ENCODE results near the gene UROC1.

The UROC1 gene

GRCh38 chr3:126446301-126446700 is 71.3 kb downstream of the UROC1 start:
- FAIRE-seq = no peak
- no peak for DNase-seq (ENCODE audit: insufficient read length, low spot score)

GRCh38 chr3:126445506-126445905 is 72.1 kb downstream of the UROC1 start:
- FAIRE-seq (no peak), DNase-seq (ENCODE audit: insufficient read length, low spot score) (no peak)

GRCh38 chr3:126442856-126443242 is 74.7 kb downstream of the UROC1 start:
- DNase-seq (ENCODE audit: insufficient read length, low spot score) = no peak
- no peak for FAIRE-seq

- no peak for DNase-seq (ENCODE audit: insufficient read length, low spot score)
- FAIRE-seq = no peak
Measured at GRCh38 chr3:126442094-126442855, 75.3 kb downstream of the UROC1 start.

- FAIRE-seq = no peak
Measured at GRCh38 chr3:126441256-126441880, 76.2 kb downstream of the UROC1 start.

GRCh38 chr3:126440709-126440995 is 76.9 kb downstream of the UROC1 start:
- FAIRE-seq (no peak), DNase-seq (ENCODE audit: insufficient read length, low spot score) (no peak)

More at GRCh38 chr3:126441256-126441880, 76.2 kb downstream of the UROC1 start:
- DNase-seq (ENCODE audit: insufficient read length, low spot score) = no peak

GRCh38 chr3:126439968-126440708 is 77.4 kb downstream of the UROC1 start:
- DNase-seq (ENCODE audit: insufficient read length, low spot score) = no peak
- FAIRE-seq = no peak

GRCh38 chr3:126439346-126439967 is 78.1 kb downstream of the UROC1 start:
- FAIRE-seq = no peak
- DNase-seq (ENCODE audit: insufficient read length, low spot score) = no peak

- FAIRE-seq = no peak
- no peak for DNase-seq (ENCODE audit: insufficient read length, low spot score)
Measured at GRCh38 chr3:126438746-126439145, 78.8 kb downstream of the UROC1 start.

- FAIRE-seq (no peak), DNase-seq (ENCODE audit: insufficient read length, low spot score) (no peak)
Measured at GRCh38 chr3:126438186-126438585, 79.4 kb downstream of the UROC1 start.

- no peak for FAIRE-seq
- no peak for DNase-seq (ENCODE audit: insufficient read length, low spot score)
Measured at GRCh38 chr3:126436826-126437717, 80.5 kb downstream of the UROC1 start.

- DNase-seq (ENCODE audit: insufficient read length, low spot score) (no peak), FAIRE-seq (no peak)
Measured at GRCh38 chr3:126435456-126436315, 81.9 kb downstream of the UROC1 start.

GRCh38 chr3:126434931-126435411 is 82.6 kb downstream of the UROC1 start:
- no peak for FAIRE-seq
- no peak for DNase-seq (ENCODE audit: insufficient read length, low spot score)

GRCh38 chr3:126434264-126434590 is 83.3 kb downstream of the UROC1 start:
- DNase-seq (ENCODE audit: insufficient read length, low spot score) (no peak), FAIRE-seq (no peak)

- FAIRE-seq (no peak), DNase-seq (ENCODE audit: insufficient read length, low spot score) (no peak)
Measured at GRCh38 chr3:126433496-126434263, 83.9 kb downstream of the UROC1 start.

- no peak for FAIRE-seq
Measured at GRCh38 chr3:126433105-126433430, 84.5 kb downstream of the UROC1 start.

GRCh38 chr3:126432361-126433104 is 85.0 kb downstream of the UROC1 start:
- DNase-seq (ENCODE audit: insufficient read length, low spot score) (no peak), FAIRE-seq (no peak)

More at GRCh38 chr3:126433105-126433430, 84.5 kb downstream of the UROC1 start:
- no peak for DNase-seq (ENCODE audit: insufficient read length, low spot score)
